ENCODE results near the gene GMDS. TPM values are rescaled to one million over a fixed set of nuclear protein-coding genes. Genes with fewer than 3 reads are reported as not detected.

The GMDS gene
- total RNA-seq, 4 donors from 2014 or later, result 3.4 to 7.2 (median 4.6) TPM

DNA sequence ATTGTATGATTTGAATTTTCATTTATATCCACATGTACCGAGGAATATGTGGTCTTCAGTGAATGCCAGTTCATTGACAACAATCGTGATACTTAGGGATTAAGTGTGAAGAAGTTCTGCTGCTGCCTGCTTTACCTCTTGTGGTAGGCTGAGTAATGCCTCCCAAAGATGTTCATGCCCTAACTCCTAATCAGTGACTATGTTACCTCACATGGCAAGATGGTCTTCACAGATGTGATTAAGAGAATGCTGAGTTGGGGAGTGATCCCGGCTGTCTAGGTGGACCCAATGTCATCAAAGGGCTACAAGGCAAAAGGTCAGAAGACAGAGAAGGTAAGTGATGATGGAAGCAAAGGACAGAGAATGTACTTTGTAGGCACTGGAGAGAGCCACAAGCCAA, 454.7 kb downstream of the GMDS start:
- H3K27me3 ChIP-seq, result no peaks in the 10 kb centered on the region
- H3K4me3 ChIP-seq, result no peak overlapping the region
- DNase-seq (no peak), ATAC-seq (no peak)
- H3K9me3 ChIP-seq, result no peaks in the 10 kb centered on the region
- intact Hi-C loops (cut with DNase I; ENCODE audit: low total_unique reads) (no loop called here), in situ Hi-C loops (cut with MboI; ENCODE audit: low sequenced_read_pairs in 4 of 4) (no loop called here)
- H3K36me3 ChIP-seq, result no peaks in the 10 kb centered on the region
- H3K4me1 ChIP-seq, result no peaks in the 10 kb centered on the region
- no peak overlapping the region for H3K27ac ChIP-seq
- no peak for TF ChIP-seq POLR2A (IDR thresholded peaks at IDR 0.05)
- TF ChIP-seq, protein P1, sequence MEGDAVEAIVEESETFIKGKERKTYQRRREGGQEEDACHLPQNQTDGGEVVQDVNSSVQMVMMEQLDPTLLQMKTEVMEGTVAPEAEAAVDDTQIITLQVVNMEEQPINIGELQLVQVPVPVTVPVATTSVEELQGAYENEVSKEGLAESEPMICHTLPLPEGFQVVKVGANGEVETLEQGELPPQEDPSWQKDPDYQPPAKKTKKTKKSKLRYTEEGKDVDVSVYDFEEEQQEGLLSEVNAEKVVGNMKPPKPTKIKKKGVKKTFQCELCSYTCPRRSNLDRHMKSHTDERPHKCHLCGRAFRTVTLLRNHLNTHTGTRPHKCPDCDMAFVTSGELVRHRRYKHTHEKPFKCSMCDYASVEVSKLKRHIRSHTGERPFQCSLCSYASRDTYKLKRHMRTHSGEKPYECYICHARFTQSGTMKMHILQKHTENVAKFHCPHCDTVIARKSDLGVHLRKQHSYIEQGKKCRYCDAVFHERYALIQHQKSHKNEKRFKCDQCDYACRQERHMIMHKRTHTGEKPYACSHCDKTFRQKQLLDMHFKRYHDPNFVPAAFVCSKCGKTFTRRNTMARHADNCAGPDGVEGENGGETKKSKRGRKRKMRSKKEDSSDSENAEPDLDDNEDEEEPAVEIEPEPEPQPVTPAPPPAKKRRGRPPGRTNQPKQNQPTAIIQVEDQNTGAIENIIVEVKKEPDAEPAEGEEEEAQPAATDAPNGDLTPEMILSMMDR (IDR thresholded peaks at IDR 0.05 in 4 of 5, conservative IDR thresholded peaks at IDR 0.05 in 1 of 5), result no peak

DNA sequence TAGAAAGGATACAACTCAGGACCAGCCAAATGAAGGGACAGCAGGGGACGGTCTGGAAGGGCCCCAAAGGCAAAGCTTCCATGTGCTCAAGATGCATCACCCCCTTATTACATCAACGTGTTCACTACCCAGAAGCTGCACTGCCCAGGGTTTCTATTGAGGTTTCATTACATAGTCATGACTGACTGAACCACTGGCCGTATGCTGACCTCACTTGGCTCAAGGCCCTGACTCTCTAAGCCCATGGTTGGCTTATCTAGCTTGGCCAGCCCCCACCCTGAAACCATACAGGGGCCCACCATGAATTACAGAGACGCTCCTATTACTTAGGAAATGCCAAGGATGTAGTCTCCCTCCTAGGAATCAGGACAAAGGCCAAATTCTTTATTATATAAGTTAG, 456.3 kb downstream of the GMDS start:
- no peak for ATAC-seq
- Histone ChIP-seq H3K4me1 (no peaks in the 10 kb centered on the region), H3K9me3 (no peaks in the 10 kb centered on the region), H3K27ac (no peak overlapping the region), H3K27me3 (no peaks in the 10 kb centered on the region), H3K36me3 (no peaks in the 10 kb centered on the region), H3K4me3 (no peak overlapping the region)
- intact Hi-C loops (cut with DNase I; ENCODE audit: low total_unique reads) (no loop called here), in situ Hi-C loops (cut with MboI; ENCODE audit: low sequenced_read_pairs in 4 of 4) (no loop called here)
- TF ChIP-seq POLR2A (IDR thresholded peaks at IDR 0.05), result no peak
- TF ChIP-seq, protein P1 (IDR thresholded peaks at IDR 0.05 in 4 of 5, conservative IDR thresholded peaks at IDR 0.05 in 1 of 5), result no peak
- DNase-seq, result no peak

DNA sequence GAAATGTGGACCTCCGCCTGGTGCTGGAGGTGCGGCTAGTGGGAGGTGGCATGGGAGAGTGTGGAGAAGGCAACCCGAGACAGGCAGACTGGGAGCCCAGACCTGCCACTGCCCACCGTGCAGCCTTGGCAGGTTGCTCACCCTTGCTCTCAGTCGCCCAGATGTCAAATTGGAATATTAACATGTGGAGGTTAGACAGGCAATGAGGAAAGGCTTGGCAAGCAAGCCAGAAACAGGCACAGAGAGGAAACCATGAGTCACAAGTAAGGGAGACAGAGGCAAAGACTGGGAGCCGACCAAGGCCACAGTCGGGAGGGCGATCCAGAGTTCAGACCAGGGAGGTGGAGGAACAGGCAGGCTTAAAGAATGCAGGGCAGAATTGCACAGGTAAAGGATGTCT, 457.5 kb downstream of the GMDS start:
- Histone ChIP-seq H3K27ac (no peak overlapping the region), H3K27me3 (no peaks in the 10 kb centered on the region), H3K36me3 (no peaks in the 10 kb centered on the region), H3K4me1 (no peaks in the 10 kb centered on the region), H3K9me3 (no peaks in the 10 kb centered on the region), H3K4me3 (no peak overlapping the region)
- in situ Hi-C loops (cut with MboI; ENCODE audit: low sequenced_read_pairs in 4 of 4), result no loop called here
- TF ChIP-seq, protein P1 (IDR thresholded peaks at IDR 0.05 in 4 of 5, conservative IDR thresholded peaks at IDR 0.05 in 1 of 5), result no peak
- no peak for TF ChIP-seq POLR2A (IDR thresholded peaks at IDR 0.05)
- intact Hi-C loops (cut with DNase I; ENCODE audit: low total_unique reads), result no loop called here
- DNase-seq (no peak), ATAC-seq (no peak)

DNA sequence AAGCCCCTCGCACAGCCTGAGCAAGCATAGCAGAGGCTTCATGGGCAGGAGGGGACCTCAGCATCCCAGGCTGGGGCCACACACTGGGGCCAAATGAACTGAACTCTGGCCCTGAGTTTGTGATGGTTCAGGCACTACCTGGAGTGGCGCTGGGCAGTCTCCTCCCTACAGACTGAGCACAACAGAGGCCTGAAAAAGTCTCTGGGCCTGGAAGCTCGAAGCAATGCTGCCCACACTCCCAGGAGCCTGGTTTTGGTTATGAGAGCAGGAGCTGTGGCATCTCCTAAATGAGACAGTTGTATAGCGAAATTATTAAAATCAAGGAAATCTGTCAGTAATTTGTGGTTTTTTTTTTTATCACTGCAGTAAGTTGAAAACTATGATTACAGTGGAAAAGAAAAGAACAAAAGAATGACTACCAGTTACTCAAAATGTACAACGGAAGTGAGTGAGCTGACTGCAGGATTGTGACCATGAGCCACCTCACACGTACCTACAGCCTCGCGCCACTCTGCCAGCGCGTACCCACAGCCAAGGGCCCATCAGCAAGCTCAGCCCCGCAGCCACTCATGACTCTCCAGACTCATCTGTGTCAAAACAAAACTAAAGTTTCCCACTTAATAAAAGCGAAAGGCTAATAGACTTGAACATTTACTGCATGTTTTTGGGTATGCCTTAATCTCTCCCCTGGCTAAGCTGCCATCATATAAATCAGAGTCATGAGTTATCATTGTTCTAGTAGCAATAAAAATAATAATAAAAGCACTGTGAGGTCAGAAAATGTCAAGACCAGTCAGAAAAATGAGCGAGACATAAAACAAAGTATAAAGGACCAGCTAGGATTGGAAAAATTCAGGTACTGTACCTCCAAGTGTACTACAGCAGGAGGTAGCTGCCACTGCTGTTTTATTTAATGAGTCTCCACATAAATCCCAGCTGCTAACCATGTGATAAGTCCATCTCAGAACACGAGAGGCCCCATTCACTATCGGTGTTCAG, 458.7 kb downstream of the GMDS start:
- TF ChIP-seq, protein P1 (IDR thresholded peaks at IDR 0.05 in 4 of 5, conservative IDR thresholded peaks at IDR 0.05 in 1 of 5), result no peak
- TF ChIP-seq POLR2A (IDR thresholded peaks at IDR 0.05), result no peak
- Histone ChIP-seq H3K36me3 (no peaks in the 10 kb centered on the region), H3K27me3 (no peaks in the 10 kb centered on the region), H3K27ac (no peak overlapping the region), H3K4me1 (no peaks in the 10 kb centered on the region), H3K9me3 (no peaks in the 10 kb centered on the region), H3K4me3 (no peak overlapping the region)
- intact Hi-C loops (cut with DNase I; ENCODE audit: low total_unique reads), result no loop called here
- DNase-seq (no peak), ATAC-seq (no peak)
- in situ Hi-C loops (cut with MboI; ENCODE audit: low sequenced_read_pairs in 4 of 4), result no loop called here

Measured in gastrocnemius medialis (tissue), 4 donors.